Upper lobe of left lung (tissue), 6 donors: ENCODE data around the gene REPS1. TPM values are rescaled to one million over a fixed set of nuclear protein-coding genes. Genes with fewer than 3 reads are reported as not detected.
A peak's percentile ranks its signal among the peaks of the same experiment; 100 is the strongest.

Experiments used
- ATAC-seq, 2 donors: fragments of 200-7000 bp; cut with Tn5 transposase; one replicate each; pipeline ENCODE4 v1.9.1; 2022; ENCODE audit warnings: mild to moderate bottlenecking in 2 of 2, moderate library complexity in 2 of 2; ENCODE audit not compliant: low FRiP score in 2 of 2
- DNase-seq, 2 donors: peaks; one replicate each; pipeline ENCODE4 v3.0.0-alpha.2; 2019 to 2020
- H3K27ac ChIP-seq, 4 donors: fragments of 200-600 bp; sonication (generic); one replicate each; pipeline ENCODE4 v1.5.1; 2016 to 2019
- H3K27me3 ChIP-seq, 4 donors: fragments of 200-600 bp; sonication (generic); one replicate each; pipeline ENCODE4 v1.5.1; 2017 to 2019
- H3K36me3 ChIP-seq, 4 donors: fragments of 200-600 bp; sonication (generic); one replicate each; pipeline ENCODE4 v1.5.1; 2016 to 2019
- H3K4me1 ChIP-seq, 4 donors: fragments of 200-600 bp; sonication (generic); one replicate each; pipeline ENCODE4 v1.5.1; 2018 to 2019
- H3K4me3 ChIP-seq, 4 donors: fragments of 200-600 bp; sonication (generic); one replicate each; pipeline ENCODE4 v1.5.1; 2017 to 2019; ENCODE audit warnings: mild to moderate bottlenecking in 2 of 4, moderate library complexity in 1 of 4
- H3K9me3 ChIP-seq, 4 donors: fragments of 200-600 bp; sonication (generic); one replicate each; pipeline ENCODE4 v1.5.1; 2018 to 2019
- CTCF ChIP-seq, 6 experiments: fragments of 450-650 bp in 4 of 6; fragments of 200-600 bp in 2 of 6; sonication (generic) in 2 of 6; IDR thresholded peaks; one replicate each; pipeline ENCODE4 v1.5.1; 2016 to 2019; ENCODE audit warnings: antibody characterized with exemption in 6 of 6
- EP300 ChIP-seq, 4 donors: sonication (generic); formaldehyde crosslinking; IDR thresholded peaks; one replicate each; pipeline ENCODE4 v1.5.1; 2017; ENCODE audit warnings: antibody characterized with exemption in 4 of 4, control low read depth in 2 of 4
- POLR2A ChIP-seq, 4 donors: fragments of 450-650 bp; IDR thresholded peaks; one replicate each; pipeline ENCODE4 v1.5.1; 2016 to 2017; ENCODE audit warnings: antibody characterized with exemption in 4 of 4, mild to moderate bottlenecking in 2 of 4
- POLR2AphosphoS5 ChIP-seq, 2 donors: sonication (generic); formaldehyde crosslinking; IDR thresholded peaks; one replicate each; pipeline ENCODE4 v1.5.1; 2017; ENCODE audit warnings: antibody characterized with exemption in 2 of 2
- WGBS, 2 donors: methylation state at CpG; one replicate each; pipeline ENCODE4 v1.1.5; 2017 to 2018; 5-methylcytosine and 5-hydroxymethylcytosine counted together
- total RNA-seq, 6 donors: library from RNA; depleted of rRNA in 4 of 6; stranded (reverse); fragments of >200 nt in 4 of 6; gene quantifications; one replicate each; pipeline versions ENCODE4 v1.1.0 to v1.2.1, GENCODE V29; 2016 to 2021
- donor health status: DM: no; HTN: no; CAD: no; lungs with moderate emphysema.
- donor health status: DM: no; HTN: yes; CAD: no; lungs with severe emphysema.

The REPS1 gene
- total RNA-seq, 6 donors from 2014 or later = 30.8 to 90.1 (median 38.6) TPM

- no peak for DNase-seq
- H3K9me3 ChIP-seq = no peaks in the 10 kb centered on the region
- no peaks in the 10 kb centered on the region for H3K27me3 ChIP-seq
- no peak overlapping the region for H3K4me3 ChIP-seq
- TF ChIP-seq POLR2A (IDR thresholded peaks at IDR 0.05) = no peak
- TF ChIP-seq POLR2AphosphoS5 (IDR thresholded peaks at IDR 0.05) = no peak
- TF ChIP-seq CTCF (IDR thresholded peaks at IDR 0.05) = no peak
- TF ChIP-seq EP300 (IDR thresholded peaks at IDR 0.05) = no peak
- H3K4me1 ChIP-seq = peaks cover 8 to 25% (median 20%) of the 10 kb centered on the region in 4 donors
- ATAC-seq = no peak
- WGBS, 2 donors = 97 to 98% methylated on average over 2 of the region's 2 CpGs
- no peak overlapping the region for H3K27ac ChIP-seq
- no peaks in the 10 kb centered on the region for H3K36me3 ChIP-seq
Observed at GRCh38 chr6:138977242-138977641, 10.8 kb downstream of the REPS1 start.

GRCh38 chr6:138975815-138976214 lies 12.2 kb downstream of the REPS1 start:
- TF ChIP-seq CTCF (IDR thresholded peaks at IDR 0.05) (no peak), POLR2A (IDR thresholded peaks at IDR 0.05) (no peak), EP300 (IDR thresholded peaks at IDR 0.05) (no peak), POLR2AphosphoS5 (IDR thresholded peaks at IDR 0.05) (no peak)
- Histone ChIP-seq H3K27me3 (no peaks in the 10 kb centered on the region), H3K27ac (no peak overlapping the region), H3K36me3 (no peaks in the 10 kb centered on the region), H3K9me3 (no peaks in the 10 kb centered on the region), H3K4me1 (peaks cover 22 to 39% (median 33%) of the 10 kb centered on the region in 4 donors), H3K4me3 (no peak overlapping the region)
- no peak for ATAC-seq
- no peak for DNase-seq
- WGBS, 2 donors = 68 to 77% methylated on average over 4 of the region's 4 CpGs

- H3K27me3 ChIP-seq = no peaks in the 10 kb centered on the region
- 33 to 50% methylated on average over 2 of the region's 2 CpGs for WGBS, 2 donors
- no peak overlapping the region for H3K27ac ChIP-seq
- TF ChIP-seq CTCF (IDR thresholded peaks at IDR 0.05) (no peak), POLR2A (IDR thresholded peaks at IDR 0.05) (no peak), POLR2AphosphoS5 (IDR thresholded peaks at IDR 0.05) (no peak), EP300 (IDR thresholded peaks at IDR 0.05) (no peak)
- peaks cover 31 to 47% (median 41%) of the 10 kb centered on the region in 4 donors for H3K4me1 ChIP-seq
- H3K36me3 ChIP-seq = no peaks in the 10 kb centered on the region
- ATAC-seq (no peak), DNase-seq (no peak)
- no peak overlapping the region for H3K4me3 ChIP-seq
- no peaks in the 10 kb centered on the region for H3K9me3 ChIP-seq
Observed at GRCh38 chr6:138973466-138974153, 14.4 kb downstream of the REPS1 start.

- Histone ChIP-seq H3K4me1 (peaks cover 31 to 47% (median 41%) of the 10 kb centered on the region in 4 donors), H3K36me3 (no peaks in the 10 kb centered on the region), H3K27me3 (no peaks in the 10 kb centered on the region), H3K27ac (peak overlapping the region in 1 of 4 donors; percentile 12), H3K9me3 (no peaks in the 10 kb centered on the region), H3K4me3 (no peak overlapping the region)
- ATAC-seq (no peak), DNase-seq (no peak)
- TF ChIP-seq CTCF (IDR thresholded peaks at IDR 0.05) (no peak), EP300 (IDR thresholded peaks at IDR 0.05) (no peak), POLR2AphosphoS5 (IDR thresholded peaks at IDR 0.05) (no peak), POLR2A (IDR thresholded peaks at IDR 0.05) (no peak)
- 91 to 94% methylated on average over 3 of the region's 3 CpGs for WGBS, 2 donors
Observed at GRCh38 chr6:138972226-138972665, 15.8 kb downstream of the REPS1 start.

- Histone ChIP-seq H3K4me1 (peaks cover 31 to 47% (median 41%) of the 10 kb centered on the region in 4 donors), H3K27me3 (no peaks in the 10 kb centered on the region), H3K9me3 (no peaks in the 10 kb centered on the region), H3K36me3 (no peaks in the 10 kb centered on the region), H3K4me3 (no peak overlapping the region), H3K27ac (peak overlapping the region in 2 of 4 donors; percentile 27 to 62)
- TF ChIP-seq POLR2AphosphoS5 (IDR thresholded peaks at IDR 0.05) (no peak), EP300 (IDR thresholded peaks at IDR 0.05) (no peak), CTCF (IDR thresholded peaks at IDR 0.05) (no peak), POLR2A (IDR thresholded peaks at IDR 0.05) (no peak)
- peak in 1 of 2 donors; percentile 12 for ATAC-seq
- DNase-seq = no peak
- WGBS, 2 donors = 90% methylated on average over 3 of the region's 3 CpGs
Observed at GRCh38 chr6:138971601-138972000, 16.5 kb downstream of the REPS1 start.
